Iris pigment epithelial cell (primary cell): ENCODE results near the gene TMEM87B.
"Not testable (repeated sequence)": the region's sequence is repeated elsewhere in the genome, so short reads cannot be mapped to it uniquely, and the experiment has no call there.

Experiments
- DNase-seq: peaks from one replicate; pipeline ENCODE4 v3.0.0-alpha.2; 2011; ENCODE audit warnings: low read depth

Gene TMEM87B

DNA sequence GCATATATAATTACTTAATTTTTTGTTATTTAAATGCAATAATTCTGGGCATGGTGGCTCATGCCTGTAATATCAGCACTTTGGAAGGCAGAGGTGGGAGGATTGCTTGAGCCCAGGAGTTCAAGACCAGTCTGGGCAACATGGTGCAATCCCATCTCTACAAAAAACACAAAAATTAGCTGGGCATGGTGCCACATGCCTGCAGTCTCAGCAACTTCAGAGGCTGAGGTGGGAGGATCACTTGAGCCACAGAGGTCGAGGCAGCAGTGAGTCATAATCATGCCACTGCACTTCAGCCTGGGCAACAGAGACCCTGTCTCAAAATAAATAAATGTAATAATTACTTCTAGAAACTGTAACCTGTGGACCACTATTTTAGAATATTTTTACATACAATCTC, 21.5 kb upstream of the TMEM87B start:
- peak; percentile 69 for DNase-seq

DNA sequence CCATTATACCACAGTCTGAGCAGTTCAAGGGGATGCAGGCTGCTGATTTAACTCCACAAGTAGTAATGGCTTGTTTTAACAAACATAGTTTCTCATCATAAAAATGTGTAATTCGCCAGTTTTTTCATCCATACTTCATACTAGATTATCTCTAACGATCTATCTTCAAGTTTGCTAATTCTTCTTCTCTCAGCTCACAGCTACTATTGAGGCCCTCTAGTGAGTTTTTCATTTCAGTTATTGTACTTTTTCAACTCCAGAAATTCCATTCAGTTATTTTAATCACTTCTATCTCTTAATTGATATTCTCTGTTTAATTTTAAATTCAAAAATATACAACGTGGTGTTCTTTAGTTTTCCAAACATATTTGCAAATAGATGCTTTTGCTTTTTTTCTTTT, 20.1 kb upstream of the TMEM87B start:
- DNase-seq: no peak

DNA sequence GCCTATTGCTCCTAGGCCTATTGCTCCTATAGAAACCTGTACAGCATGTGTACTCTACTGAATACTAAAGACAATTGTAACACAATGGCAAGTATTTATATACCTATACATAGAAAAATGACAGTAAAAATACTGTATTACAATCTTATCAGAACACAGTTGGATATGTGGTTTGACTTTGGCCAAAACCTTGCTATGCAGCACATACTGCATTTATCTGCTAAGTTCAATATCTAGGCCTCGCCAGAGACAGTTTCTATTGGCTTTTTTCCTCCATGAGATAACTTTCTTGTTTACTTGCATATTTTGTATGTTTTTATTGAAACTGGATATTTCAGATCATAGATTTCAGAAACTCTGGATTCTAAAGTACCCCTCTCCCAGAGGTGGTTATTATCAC, 19.3 kb upstream of the TMEM87B start:
- no peak for DNase-seq

DNA sequence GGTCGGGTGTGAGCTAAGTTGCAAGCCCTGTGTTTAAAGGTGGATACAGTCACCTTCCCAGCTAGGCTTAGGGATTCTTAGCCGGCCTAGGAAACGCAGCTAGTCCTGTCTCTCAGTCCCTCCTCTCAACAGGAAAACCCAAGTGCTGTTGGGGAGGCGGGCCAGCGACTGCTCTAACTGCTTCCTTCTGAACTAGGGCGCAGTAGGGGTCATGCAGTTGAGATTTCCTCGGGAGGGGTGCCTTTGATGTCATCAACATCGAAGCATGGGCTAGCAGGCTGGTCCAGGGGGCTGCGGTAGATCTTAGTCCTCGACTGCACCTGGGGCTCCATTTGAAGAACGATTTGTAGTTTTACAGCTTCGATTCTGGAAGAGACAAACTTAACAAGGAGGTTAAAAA, 15.5 kb upstream of the TMEM87B start:
- not testable (repeated sequence) for DNase-seq

DNA sequence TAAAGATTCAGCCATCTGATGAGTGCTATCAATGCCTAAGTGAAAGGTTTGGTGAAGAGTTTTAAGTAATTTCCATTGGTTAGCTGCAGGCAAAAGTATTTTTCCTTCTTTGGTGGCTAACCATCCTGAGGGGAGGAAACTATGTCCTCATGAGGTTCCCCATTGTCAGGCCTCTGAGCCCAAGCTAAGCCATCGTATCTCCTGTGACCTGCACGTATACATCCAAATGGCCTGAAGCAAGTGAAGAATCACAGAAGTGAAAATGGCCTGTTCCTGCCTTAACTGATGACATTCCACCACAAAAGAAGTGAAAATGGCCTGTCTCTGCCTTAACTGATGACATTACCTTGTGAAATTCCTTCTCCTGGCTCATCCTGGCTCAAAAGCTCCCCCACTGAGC, 15.0 kb upstream of the TMEM87B start:
- not testable (repeated sequence) for DNase-seq

DNA sequence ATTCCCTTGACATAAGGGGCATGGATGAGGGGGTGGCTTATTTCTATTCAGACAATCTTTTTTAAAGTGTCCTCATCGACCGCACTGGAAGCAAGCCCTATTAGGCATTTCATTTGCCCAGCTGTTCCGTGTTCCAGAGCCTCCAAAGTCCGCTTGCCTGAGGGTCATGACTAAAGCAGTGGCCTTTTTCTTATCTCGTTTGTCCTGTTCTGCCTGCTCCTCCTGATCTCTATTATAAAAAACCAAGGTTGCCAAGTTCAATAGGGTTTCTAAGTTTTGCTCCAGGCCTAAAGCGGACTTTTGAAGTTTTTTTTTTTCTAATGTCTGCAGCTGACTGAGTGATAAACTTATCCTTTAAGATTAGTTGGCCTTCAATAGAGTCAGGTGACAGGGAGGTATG, 13.6 kb upstream of the TMEM87B start:
- DNase-seq: not testable (repeated sequence)

DNA sequence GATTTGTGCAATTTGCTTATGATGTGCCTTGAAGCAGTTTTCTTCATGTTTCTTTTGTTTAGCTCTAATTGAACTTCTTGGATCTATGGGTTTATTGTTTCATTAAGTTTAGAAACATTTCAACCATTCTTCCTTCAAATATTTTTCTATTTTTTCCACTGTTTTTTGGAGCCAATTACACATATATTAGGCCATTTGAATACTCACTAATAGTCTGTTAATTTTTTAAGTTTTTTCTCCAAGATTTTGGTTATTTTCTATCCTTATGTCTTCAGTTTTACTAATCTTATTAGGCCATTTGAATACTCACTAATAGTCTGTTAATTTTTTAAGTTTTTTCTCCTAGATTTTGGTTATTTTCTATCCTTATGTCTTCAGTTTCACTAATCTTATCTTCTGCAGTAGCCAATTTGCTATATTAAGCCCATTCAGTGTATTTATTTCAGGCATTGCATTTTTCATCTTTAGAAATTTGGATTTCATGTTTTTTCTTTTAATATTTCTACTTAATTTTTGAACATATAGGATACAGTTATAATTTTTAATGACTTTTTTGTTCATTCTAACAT, 9.5 kb upstream of the TMEM87B start:
- DNase-seq: no peak

DNA sequence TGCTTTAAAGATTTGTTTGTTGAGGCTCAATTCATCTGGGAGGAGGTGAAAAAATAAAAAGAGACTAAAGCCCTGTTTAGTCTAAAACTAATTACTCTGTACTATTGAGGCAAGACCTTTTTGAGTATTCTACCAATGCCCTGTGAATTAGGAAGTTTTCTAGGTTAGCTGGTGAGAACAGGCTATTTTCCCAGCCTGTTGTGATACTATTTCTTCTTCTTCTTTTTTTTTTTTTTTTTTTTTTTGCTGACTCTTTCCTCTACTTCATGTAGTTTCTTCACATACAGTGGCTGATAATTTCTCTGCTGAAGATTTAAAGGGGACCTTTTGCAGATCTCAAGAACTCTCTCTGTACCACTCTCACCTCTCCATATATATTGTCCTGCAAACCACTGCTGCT, 8.8 kb upstream of the TMEM87B start:
- no peak for DNase-seq

DNA sequence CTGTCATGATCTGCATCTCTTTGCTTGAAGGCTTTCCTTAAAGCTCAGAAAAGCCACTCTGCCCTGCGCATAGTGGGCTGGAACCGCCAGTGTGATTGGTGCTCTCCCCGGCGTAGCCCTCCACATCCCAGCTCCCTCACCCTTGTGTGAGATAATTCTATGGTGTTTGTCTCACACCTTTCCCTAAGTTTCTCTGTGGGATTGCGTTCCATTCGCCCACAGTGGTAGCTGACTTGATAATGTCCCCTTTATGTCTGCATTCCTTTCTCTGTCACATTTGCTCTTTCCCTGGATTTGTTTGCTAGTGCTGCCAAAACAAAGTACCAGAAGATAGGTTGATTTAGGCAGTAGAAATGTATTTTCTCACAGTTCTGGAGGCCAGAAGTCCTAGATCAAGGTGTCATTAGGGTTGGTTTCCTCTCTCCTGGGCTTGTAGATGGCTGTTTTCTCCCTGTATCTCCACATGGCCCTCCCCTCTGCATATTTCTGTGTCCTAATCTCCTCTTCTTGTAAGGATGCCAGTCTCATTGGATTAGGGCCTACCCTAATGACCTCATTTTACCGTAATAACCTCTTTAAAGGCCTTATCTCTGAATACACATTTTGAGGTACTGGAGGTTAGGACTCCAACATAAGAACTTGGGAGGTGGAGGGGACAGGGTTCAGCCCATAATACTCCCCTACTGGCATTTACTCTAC, 7.4 kb upstream of the TMEM87B start:
- DNase-seq: no peak

DNA sequence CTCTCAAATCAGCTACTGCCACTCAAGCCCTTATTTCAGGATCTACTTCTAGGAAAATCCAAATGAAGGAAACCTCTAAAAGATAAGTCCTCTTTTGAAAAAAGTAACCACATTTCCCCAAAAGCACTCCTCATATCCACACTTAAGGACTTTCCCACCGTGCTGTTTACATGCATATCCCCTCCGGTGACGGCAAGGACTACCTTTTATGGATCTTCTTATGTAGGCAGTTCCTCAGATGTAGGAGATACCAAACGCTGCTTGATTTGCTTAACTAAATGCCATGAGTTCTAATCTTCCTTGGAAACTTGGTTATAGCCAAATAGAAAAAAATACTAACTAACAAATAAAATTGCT, 6.9 kb upstream of the TMEM87B start:
- no peak for DNase-seq

DNA sequence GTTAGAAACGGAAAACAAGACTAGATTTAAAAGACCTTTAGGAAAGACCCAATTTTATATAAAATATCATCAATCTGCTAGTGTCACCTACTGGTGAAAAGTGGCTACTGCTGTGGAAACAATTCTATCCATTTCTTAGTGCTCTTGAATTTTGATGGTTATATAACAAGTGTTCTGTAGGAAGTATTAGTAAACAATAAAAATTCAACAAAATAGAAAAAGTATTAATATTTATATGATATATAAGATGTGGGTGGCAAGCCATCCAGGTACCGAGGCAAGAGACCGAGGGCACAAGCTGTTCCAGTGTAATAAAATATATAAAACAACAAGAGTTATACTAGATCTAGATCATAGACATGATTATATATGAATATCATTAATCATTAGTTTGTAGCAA, 6.2 kb upstream of the TMEM87B start:
- DNase-seq: peak; percentile 67

DNA sequence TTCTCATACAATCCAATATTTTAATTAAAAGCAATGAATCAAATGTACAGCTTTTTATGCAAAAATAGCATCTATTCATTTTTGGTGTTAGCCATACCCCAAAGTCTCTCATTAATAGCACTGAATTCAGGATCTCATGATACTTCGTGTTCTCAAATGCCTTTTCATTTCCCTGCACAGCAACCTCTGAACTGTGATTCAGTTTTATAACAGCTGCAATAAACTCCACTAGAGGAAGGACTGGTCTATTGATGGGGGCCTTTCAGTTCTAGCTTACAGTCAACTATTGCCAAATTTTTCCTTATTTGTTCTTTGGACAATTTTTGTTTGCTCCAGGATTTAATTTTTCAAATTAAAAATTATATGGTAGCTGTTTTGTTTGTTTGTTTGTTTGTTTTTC, 4.8 kb upstream of the TMEM87B start:
- DNase-seq: no peak

DNA sequence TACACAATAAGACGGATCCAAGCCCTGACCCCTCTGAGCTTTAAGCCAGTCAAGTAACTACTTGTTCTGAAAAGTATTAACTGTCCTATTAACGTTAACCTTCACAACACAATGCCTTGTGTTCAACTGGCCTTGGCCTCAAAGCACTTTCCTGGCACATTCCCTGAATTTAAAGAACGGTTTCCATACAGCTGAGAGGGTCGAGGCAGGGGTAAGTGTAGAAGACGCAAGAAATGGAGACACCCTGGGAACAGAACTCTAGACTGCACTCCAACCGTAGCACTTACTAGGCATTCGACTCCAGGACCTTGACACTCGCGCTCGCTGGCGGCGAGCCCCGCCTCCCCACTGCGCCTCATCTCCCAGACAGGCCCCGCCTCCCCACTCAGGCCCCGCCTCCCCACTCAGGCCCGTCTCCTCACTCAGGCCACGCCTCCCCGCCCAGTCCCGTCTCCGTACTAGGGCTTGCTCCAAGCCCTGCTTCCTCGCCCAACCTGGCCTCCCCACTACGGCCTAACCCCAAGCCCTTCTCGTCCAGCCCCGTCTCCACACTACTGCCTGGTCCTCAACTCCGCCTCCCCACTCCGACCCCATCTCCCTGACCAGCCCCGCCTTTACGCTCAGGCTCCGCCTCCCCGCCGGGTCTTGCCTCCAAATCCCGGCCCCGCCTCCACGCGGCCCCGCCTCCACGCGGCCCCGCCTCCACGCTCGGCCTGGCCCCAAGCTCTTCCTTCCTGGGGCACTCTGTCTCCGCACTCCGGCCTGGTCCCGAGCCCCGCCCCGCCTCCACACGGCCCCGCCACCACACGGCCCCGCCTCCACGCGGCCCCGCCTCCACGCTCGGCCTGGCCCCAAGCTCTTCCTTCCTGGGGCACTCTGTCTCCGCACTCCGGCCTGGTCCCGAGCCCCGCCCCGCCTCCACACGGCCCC, 887 bp upstream of the TMEM87B start:
- peak; percentile 95 for DNase-seq

DNA sequence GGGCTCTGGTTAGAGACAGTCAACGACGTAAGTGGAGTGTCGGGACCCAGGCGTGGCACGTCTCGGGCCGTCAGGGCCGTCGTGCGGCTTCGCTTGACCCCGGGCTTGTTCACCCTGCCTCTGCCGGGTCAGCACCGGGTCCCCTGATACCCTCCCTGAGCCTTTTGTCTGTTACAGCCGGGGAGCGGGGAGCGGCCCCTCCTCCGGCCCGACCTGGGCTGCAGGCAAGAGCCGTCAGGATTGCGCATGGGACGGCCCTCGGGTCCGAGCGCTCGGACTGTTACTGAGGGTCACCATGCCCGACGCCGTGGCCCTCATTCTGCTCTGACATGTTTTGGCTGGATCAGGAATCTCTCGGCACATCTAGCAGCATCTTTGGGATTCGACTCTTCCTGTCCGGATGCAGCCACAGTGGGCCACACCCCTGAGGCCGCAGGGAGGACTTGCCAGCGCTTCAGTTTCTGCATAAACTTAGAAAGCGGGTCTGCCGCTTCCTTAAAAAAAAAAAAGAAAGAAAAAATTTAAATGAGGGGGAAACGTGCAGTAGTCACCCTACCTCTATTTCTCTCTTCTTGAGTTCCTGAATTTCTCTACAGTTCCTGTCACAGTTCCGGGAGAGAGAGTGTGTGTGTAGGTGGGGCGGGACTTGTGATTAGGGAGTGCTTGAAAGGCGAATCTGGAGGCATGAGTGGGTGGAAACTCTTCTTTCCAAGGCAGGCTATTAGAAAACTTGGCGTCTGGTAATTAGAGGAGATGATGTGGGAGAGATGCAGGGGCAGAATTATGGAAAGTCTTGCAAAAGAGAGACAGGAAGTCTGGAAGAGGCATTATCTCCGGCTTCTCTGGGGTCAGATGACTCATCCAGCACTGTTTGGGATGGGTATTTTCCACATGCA, 909 bp downstream of the TMEM87B start:
- DNase-seq: peak; percentile 94

DNA sequence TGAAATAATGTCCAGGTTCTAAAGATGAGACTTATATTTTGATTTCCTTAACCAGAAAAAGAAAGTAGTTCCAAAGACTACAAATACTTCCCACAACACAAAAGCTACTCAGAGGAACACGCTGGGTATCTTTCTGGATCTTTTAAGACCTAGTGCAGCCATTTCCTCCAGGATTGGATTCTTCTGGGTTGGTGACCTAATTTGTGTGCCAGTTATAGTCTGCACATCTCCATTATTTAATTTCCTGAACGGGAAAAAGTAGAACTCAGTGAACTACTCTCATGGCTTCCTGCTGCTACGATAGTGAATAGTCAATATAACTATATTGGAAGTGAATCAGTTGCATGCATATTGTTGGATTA, 1.5 kb downstream of the TMEM87B start:
- DNase-seq: no peak

DNA sequence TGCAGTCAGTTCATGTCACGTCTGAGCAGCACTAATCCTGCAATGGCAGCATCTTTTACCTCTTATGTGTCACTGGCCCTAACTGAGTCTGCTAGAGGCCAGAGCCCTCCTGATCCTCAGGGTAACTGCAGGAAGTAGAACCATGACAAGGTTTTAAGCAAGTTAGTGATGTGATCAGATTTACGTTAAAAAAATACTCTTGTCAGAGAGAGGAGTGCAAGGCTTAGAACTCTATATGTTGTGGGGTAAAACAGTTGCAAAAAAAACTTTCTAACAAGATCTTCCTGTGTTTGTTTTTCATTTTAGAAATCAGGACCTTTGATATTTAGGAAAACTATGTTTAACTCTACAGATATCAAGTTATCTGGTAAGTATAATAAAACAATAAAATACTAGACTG, 4.6 kb downstream of the TMEM87B start:
- DNase-seq: no peak

DNA sequence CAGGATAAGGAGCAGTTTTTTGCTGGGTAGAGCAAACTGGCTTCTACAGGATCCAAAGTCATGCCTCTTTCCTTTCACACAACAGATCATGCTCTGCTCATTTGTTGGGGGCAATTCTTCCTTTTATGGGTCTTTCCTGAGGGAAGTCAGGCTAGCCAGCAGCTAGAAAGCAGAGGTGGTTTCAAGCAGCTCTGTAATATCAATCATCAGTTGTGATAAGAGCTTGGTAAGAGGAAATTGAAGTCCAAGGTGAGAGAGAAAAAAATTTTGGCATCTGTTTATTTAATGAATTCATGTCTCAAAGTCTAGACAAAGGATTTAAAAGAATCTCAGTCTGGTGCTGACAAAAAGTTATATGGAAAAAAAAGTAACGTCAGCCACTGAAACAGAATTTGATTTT, 6.2 kb downstream of the TMEM87B start:
- DNase-seq: no peak

DNA sequence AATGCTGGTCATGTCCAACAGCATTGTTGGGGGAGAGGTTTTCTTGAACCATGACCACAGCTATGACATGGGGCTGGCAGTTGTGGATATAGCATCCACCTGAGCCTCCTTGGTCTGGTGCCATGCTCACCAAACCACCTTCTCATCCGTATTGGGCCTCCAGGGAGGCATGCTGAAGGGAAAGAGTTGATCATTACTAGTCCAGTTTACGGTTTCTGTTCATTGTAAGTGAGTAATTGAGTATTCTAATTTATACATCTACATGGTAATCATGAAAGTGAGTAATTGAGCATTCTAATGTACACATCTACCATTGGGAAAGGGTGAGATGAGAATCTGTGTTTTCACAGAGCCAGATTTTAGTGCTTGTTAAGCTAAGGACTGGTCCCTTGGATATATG, 6.8 kb downstream of the TMEM87B start:
- no peak for DNase-seq

DNA sequence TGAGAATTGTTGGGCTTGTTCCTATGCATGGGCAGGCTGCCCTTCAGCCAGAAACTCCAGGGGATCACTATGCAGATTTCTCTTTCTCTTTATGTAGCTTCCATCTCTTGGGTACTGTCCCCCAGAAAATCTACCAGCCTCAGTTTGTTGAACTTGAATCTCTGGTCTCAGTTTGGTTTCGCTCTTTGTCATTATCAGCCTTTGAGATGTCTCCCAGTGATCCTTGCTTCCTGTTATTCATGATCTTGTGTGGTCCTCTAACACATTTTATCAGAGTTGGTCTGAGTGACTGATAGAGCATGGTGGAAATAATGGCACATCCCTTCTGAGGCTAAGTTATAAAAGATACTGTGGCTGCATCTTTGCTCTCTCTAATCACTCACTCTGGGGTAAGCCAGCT, 7.8 kb downstream of the TMEM87B start:
- no peak for DNase-seq

DNA sequence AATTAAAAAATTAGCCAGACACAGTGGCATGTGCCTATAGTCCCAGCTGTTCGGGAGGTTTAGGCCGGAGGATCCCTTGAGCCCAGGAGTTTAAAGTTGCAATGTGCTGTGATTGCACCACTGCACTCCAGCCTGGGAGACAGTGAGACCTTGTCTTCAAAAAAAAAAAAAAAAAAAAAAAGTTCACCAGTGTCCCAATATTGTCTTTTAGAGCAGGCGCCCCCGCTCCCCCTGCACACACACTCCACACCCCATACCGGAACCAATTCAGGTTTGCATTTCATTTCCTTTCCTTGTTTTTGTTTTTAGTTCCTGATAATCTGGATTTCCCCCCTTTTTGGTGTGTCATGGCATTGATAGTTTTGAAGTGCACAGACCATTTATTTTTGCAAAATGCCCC, 10.4 kb downstream of the TMEM87B start:
- DNase-seq: no peak

DNA sequence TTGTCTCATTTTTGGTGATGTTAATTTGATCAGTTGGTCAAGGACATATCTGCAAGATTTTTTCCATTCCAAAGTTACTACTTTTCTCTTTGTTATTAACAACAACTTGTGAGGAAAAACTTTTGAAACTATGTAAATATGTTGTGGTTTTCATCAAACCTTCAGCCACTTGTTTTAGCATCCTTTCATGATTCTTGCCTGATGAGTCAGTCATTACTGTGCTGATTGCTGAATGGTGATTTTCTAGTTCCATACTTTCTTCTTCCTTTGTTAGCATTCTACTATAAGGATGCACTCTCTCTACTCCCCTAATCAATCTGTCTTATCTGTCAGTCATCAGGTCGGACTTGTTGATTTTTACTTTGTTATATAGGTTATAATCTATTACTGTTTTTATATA, 10.9 kb downstream of the TMEM87B start:
- DNase-seq: peak; percentile 88

DNA sequence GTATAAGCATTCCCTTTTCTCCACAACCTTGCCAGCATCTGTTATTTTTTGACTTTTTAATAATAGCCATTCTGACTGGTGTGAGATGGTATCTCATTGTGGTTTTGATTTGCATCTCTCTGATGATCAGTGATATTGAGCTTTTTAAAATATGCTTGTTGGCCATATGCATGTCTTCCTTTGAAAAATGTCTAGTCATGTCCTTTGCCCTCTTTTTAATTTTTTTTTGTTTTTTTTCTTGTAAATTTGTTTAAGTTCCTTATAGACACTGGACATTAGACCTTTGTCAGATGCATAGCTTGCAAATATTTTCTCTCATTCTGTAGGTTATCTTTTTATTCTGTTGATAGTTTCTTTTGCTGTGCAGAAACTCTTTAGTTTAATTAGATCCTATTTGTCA, 14.7 kb downstream of the TMEM87B start:
- DNase-seq: not testable (repeated sequence)
